Sigmoid colon (tissue), 7 donors: ENCODE data around the gene GPR61. TPM values are rescaled to one million over a fixed set of nuclear protein-coding genes. Genes with fewer than 3 reads are reported as not detected.

Experiments
- DNase-seq: peaks from one replicate; pipeline ENCODE4 v3.0.0-alpha.2; 2019
- H3K27ac ChIP-seq, 4 donors: fragments of 200-600 bp; sonication (generic); one replicate each; pipeline ENCODE4 v1.5.1; 2016 to 2019; ENCODE audit warnings: mild to moderate bottlenecking in 1 of 4
- H3K27me3 ChIP-seq, 3 donors: fragments of 200-600 bp; sonication (generic); one replicate each; pipeline ENCODE4 v1.5.1; 2019; ENCODE audit warnings: mild to moderate bottlenecking in 1 of 3
- H3K36me3 ChIP-seq, 4 donors: fragments of 200-600 bp; sonication (generic); one replicate each; pipeline ENCODE4 v1.5.1; 2016 to 2019
- H3K4me1 ChIP-seq, 4 donors: fragments of 200-600 bp; sonication (generic); one replicate each; pipeline ENCODE4 v1.5.1; 2017 to 2019
- H3K4me3 ChIP-seq, 4 donors: fragments of 200-600 bp; sonication (generic); one replicate each; pipeline ENCODE4 v1.5.1; 2017 to 2019; ENCODE audit warnings: mild to moderate bottlenecking in 2 of 4, moderate library complexity in 1 of 4
- H3K9me3 ChIP-seq, 4 donors: fragments of 200-600 bp in 3 of 4; sonication (generic) in 3 of 4; one replicate each; pipeline versions ENCODE4 v1.5.1 to v1.6.1; 2013 to 2019
- EP300 ChIP-seq, 4 donors: sonication (generic); formaldehyde crosslinking; IDR thresholded peaks; one replicate each; pipeline ENCODE4 v1.6.1; 2017; ENCODE audit warnings: antibody characterized with exemption in 4 of 4
- POLR2A ChIP-seq, 2 donors: fragments of 450-650 bp; IDR thresholded peaks; one replicate each; pipeline ENCODE4 v1.6.1; 2016; ENCODE audit warnings: antibody characterized with exemption in 2 of 2, mild to moderate bottlenecking in 2 of 2, moderate library complexity in 2 of 2
- POLR2AphosphoS5 ChIP-seq, 4 donors: sonication (generic); formaldehyde crosslinking; IDR thresholded peaks; one replicate each; pipeline ENCODE4 v1.6.1; 2017; ENCODE audit warnings: antibody characterized with exemption in 4 of 4
- WGBS, 2 donors: extraction: QIAGEN DNeasy Blood & Tissue Kit; methylation state at CpG; one replicate each; pipeline ENCODE4 v1.1.7; 2013; 5-methylcytosine and 5-hydroxymethylcytosine counted together
- intact Hi-C: fragments of 100-400 bp; cut with DNase I; formaldehyde crosslinking; loops from one replicate; pipeline ENCODE4 v1.15.1; 2023
- polyA plus RNA-seq, 3 donors: library from polyadenylated mRNA; stranded (reverse); fragments of 200-250 nt; gene quantifications; one replicate each; pipeline ENCODE4 v1.2.3, GENCODE V29; 2013
- total RNA-seq, 4 donors: library from RNA; depleted of rRNA; stranded (reverse); fragments of >200 nt; gene quantifications; one replicate each; pipeline ENCODE4 v1.1.0, GENCODE V29; 2016
- TF ChIP-seq, protein P1 (sequence below), 4 experiments: fragments of 450-650 bp in 3 of 4; fragments of 200-600 bp in 1 of 4; IDR thresholded peaks; one replicate each; pipeline ENCODE4 v1.5.1; 2016 to 2019; ENCODE audit warnings: antibody characterized with exemption in 4 of 4, mild to moderate bottlenecking in 3 of 4, moderate library complexity in 2 of 4
- donor health status: healthy with polysubstance abuse.
- donor health status: Bipolar disorder and iron deficiency.
- donor health status: healthy.

GPR61 gene
- total and polyA plus RNA-seq, 7 donors, result 0.07 to 2.2 (median 0.36) TPM; not detected in 4

DNA sequence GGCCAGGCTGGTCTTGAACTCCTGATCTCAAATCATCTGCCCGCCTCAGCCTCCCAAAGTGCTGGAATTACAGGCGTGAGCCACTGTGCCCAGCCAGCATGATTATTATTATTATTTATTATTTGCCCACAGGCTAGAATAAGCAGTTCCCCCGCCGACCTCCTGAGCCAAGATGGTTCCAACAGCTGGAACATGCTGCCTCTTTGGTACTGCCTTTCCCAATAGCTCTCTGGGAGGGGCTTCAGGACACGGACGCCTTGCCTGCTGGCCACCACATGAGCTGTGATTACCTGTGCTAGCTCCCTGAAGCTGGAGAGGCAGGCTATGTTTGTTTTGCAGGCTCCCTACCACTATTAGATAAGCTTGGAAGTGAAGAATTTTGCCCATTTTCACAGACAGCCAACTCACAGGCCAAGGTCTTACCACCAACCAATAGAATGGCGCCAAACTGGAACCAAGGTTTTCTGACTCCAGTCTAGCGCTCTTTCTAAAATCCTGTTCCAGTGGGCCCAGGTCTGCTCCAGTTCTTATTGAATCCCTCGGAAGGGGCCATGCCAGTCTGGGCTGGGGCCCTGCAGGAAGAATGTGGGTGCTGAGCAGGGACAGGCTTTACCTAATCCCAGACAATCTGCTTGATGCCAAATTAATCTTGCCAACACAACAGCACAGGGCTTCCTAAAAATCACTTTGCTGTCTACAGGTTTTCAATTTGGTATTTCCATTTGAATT lies 2.1 kb upstream of the GPR61 start:
- Histone ChIP-seq H3K27ac (no peak overlapping the region), H3K36me3 (no peaks in the 10 kb centered on the region), H3K4me1 (peaks cover 0 to 22% (median 18%) of the 10 kb centered on the region in 4 donors), H3K27me3 (no peaks in the 10 kb centered on the region), H3K9me3 (no peaks in the 10 kb centered on the region), H3K4me3 (no peak overlapping the region)
- intact Hi-C loops, result loop anchor here (10.0 kb wide), 1 partner anchor 263 kb away; no protein-coding TSS in a partner anchor
- DNase-seq, result no peak
- TF ChIP-seq, protein P1, sequence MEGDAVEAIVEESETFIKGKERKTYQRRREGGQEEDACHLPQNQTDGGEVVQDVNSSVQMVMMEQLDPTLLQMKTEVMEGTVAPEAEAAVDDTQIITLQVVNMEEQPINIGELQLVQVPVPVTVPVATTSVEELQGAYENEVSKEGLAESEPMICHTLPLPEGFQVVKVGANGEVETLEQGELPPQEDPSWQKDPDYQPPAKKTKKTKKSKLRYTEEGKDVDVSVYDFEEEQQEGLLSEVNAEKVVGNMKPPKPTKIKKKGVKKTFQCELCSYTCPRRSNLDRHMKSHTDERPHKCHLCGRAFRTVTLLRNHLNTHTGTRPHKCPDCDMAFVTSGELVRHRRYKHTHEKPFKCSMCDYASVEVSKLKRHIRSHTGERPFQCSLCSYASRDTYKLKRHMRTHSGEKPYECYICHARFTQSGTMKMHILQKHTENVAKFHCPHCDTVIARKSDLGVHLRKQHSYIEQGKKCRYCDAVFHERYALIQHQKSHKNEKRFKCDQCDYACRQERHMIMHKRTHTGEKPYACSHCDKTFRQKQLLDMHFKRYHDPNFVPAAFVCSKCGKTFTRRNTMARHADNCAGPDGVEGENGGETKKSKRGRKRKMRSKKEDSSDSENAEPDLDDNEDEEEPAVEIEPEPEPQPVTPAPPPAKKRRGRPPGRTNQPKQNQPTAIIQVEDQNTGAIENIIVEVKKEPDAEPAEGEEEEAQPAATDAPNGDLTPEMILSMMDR (IDR thresholded peaks at IDR 0.05), result no peak
- TF ChIP-seq POLR2A (IDR thresholded peaks at IDR 0.05) (no peak), EP300 (IDR thresholded peaks at IDR 0.05) (no peak), POLR2AphosphoS5 (IDR thresholded peaks at IDR 0.05) (no peak)
- WGBS, 2 donors, result 90 to 91% methylated on average over 9 of the region's 9 CpGs

DNA sequence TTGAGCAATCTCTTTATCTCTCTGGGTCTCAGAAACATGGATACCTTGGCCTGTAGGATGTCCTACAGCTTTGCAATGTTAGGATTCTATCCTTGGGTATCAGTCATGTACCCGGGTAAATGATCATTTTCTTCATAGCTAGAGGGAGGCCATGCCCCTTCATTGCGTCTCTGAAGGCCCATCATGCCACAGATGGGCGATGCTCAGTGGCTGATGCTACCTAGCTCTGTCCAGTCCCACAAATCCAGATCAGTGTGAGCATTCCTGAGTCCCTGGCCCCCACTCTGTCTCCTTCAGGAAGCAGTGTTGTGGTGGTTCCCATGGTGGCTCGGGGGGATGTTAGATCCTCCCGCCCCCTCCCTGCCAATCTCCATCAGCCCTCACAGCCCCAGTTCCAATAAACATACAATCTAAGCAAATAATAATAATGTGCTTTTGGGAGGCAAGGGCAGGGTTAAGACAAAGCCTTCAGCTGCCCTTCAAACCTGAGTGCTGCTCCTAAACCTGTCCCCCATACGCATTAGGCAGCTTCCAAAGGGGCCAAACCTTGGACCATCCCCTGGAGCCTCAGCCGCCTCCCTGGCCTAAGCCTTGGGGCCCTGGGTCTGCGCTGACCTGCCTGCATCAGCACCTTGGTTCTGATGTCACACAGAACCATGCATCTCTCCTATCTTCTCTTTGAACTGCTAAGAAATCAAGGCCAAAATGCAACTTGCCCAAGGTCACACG lies 681 bp upstream of the GPR61 start:
- Histone ChIP-seq H3K27ac (no peak overlapping the region), H3K9me3 (no peaks in the 10 kb centered on the region), H3K27me3 (no peaks in the 10 kb centered on the region), H3K4me3 (no peak overlapping the region), H3K36me3 (no peaks in the 10 kb centered on the region), H3K4me1 (peaks cover 0 to 18% (median 14%) of the 10 kb centered on the region in 4 donors)
- DNase-seq, result no peak
- TF ChIP-seq EP300 (IDR thresholded peaks at IDR 0.05), result no peak
- no peak for TF ChIP-seq POLR2A (IDR thresholded peaks at IDR 0.05)
- TF ChIP-seq POLR2AphosphoS5 (IDR thresholded peaks at IDR 0.05), result no peak
- TF ChIP-seq, protein P1 (IDR thresholded peaks at IDR 0.05), result no peak
- intact Hi-C loops, result loop anchor here (10.0 kb wide), 1 partner anchor 264 kb away; no protein-coding TSS in a partner anchor
- WGBS, 2 donors, result 94% methylated on average over 9 of the region's 9 CpGs

DNA sequence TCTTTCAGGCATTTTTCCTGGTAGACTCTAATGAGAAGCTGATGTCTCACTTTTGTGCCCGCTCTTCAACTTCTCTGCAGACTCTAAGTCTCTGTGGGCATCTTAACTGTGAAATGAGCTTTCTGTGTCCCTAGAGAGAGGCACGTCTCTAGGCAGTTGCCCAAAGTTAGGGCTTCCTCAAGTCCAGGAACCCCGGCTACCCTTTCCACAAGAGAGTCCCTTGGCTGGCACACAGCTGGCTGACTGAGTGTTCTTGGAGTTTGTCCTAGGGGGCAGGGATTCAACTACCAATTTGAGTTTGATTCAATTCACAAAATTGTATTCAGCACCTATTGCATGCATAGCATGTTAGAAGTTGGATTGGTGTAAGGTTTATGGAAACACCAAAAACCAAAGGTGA lies 1.4 kb downstream of the GPR61 start:
- TF ChIP-seq POLR2A (IDR thresholded peaks at IDR 0.05) (no peak), EP300 (IDR thresholded peaks at IDR 0.05) (no peak)
- Histone ChIP-seq H3K9me3 (no peaks in the 10 kb centered on the region), H3K27ac (no peak overlapping the region), H3K36me3 (no peaks in the 10 kb centered on the region), H3K4me3 (no peak overlapping the region), H3K4me1 (peaks cover 0 to 9% (median 6%) of the 10 kb centered on the region in 4 donors), H3K27me3 (no peaks in the 10 kb centered on the region)
- 82 to 84% methylated on average over 3 of the region's 3 CpGs for WGBS, 2 donors
- intact Hi-C loops, result no loop called here
- DNase-seq, result no peak

DNA sequence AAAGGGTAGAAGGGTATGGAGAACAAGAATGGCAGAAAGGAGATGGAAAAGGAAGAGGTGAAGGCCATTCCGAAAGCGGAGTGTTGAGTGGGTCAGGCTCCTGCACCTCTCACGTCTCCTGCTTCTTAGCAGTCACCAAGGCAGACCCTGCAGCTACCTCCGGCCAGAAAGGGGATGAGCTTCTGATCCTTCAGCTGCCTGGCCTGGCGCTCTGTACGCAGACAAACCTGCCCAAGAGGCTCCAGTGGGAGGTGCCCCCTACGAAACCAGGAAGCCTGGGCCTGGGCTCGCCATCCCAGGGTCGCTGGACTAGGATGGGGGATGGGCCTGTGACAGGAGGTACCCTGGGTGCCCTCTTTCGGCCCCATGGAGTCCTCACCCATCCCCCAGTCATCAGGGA lies 3.0 kb downstream of the GPR61 start:
- Histone ChIP-seq H3K4me1 (peaks cover 0 to 13% (median 12%) of the 10 kb centered on the region in 4 donors), H3K36me3 (no peaks in the 10 kb centered on the region), H3K4me3 (no peak overlapping the region), H3K27me3 (no peaks in the 10 kb centered on the region), H3K9me3 (no peaks in the 10 kb centered on the region), H3K27ac (no peak overlapping the region)
- DNase-seq, result no peak
- TF ChIP-seq, protein P1 (IDR thresholded peaks at IDR 0.05), result no peak
- TF ChIP-seq POLR2A (IDR thresholded peaks at IDR 0.05) (no peak), EP300 (IDR thresholded peaks at IDR 0.05) (no peak), POLR2AphosphoS5 (IDR thresholded peaks at IDR 0.05) (no peak)
- intact Hi-C loops, result no loop called here
- 88 to 89% methylated on average over 10 of the region's 10 CpGs for WGBS, 2 donors

DNA sequence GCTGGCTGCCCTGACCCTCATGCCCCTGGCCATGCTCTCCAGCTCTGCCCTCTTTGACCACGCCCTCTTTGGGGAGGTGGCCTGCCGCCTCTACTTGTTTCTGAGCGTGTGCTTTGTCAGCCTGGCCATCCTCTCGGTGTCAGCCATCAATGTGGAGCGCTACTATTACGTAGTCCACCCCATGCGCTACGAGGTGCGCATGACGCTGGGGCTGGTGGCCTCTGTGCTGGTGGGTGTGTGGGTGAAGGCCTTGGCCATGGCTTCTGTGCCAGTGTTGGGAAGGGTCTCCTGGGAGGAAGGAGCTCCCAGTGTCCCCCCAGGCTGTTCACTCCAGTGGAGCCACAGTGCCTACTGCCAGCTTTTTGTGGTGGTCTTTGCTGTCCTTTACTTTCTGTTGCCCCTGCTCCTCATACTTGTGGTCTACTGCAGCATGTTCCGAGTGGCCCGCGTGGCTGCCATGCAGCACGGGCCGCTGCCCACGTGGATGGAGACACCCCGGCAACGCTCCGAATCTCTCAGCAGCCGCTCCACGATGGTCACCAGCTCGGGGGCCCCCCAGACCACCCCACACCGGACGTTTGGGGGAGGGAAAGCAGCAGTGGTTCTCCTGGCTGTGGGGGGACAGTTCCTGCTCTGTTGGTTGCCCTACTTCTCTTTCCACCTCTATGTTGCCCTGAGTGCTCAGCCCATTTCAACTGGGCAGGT lies 3.8 kb downstream of the GPR61 start:
- H3K4me1 ChIP-seq, result peaks cover 0 to 15% (median 14%) of the 10 kb centered on the region in 4 donors
- 89 to 90% methylated on average over 24 of the region's 24 CpGs for WGBS, 2 donors
- H3K27me3 ChIP-seq, result no peaks in the 10 kb centered on the region
- intact Hi-C loops, result no loop called here
- TF ChIP-seq POLR2AphosphoS5 (IDR thresholded peaks at IDR 0.05) (no peak), EP300 (IDR thresholded peaks at IDR 0.05) (no peak)
- TF ChIP-seq, protein P1 (IDR thresholded peaks at IDR 0.05), result no peak
- no peak overlapping the region for H3K27ac ChIP-seq
- H3K9me3 ChIP-seq, result no peaks in the 10 kb centered on the region
- DNase-seq, result no peak
- H3K36me3 ChIP-seq, result no peaks in the 10 kb centered on the region
- no peak overlapping the region for H3K4me3 ChIP-seq
